Right kidney (tissue), 1 donor: ENCODE data around the gene CDH23.
A peak's percentile ranks its signal among the peaks of the same experiment; 100 is the strongest.

Experiments
- DNase-seq: peaks from one replicate; pipeline ENCODE4 v3.0.0-alpha.2; 2016

CDH23 gene

GRCh38 chr10:71693377-71693776 lies 296.7 kb downstream of the CDH23 start:
- DNase-seq, result no peak

GRCh38 chr10:71694039-71694501 lies 297.4 kb downstream of the CDH23 start:
- no peak for DNase-seq

- no peak for DNase-seq
Observed at GRCh38 chr10:71694567-71694968, 297.8 kb downstream of the CDH23 start.

- no peak for DNase-seq
Observed at GRCh38 chr10:71695502-71696476, 299.1 kb downstream of the CDH23 start.

GRCh38 chr10:71696628-71697326 lies 300.1 kb downstream of the CDH23 start:
- DNase-seq, result peak; percentile 39

DNA sequence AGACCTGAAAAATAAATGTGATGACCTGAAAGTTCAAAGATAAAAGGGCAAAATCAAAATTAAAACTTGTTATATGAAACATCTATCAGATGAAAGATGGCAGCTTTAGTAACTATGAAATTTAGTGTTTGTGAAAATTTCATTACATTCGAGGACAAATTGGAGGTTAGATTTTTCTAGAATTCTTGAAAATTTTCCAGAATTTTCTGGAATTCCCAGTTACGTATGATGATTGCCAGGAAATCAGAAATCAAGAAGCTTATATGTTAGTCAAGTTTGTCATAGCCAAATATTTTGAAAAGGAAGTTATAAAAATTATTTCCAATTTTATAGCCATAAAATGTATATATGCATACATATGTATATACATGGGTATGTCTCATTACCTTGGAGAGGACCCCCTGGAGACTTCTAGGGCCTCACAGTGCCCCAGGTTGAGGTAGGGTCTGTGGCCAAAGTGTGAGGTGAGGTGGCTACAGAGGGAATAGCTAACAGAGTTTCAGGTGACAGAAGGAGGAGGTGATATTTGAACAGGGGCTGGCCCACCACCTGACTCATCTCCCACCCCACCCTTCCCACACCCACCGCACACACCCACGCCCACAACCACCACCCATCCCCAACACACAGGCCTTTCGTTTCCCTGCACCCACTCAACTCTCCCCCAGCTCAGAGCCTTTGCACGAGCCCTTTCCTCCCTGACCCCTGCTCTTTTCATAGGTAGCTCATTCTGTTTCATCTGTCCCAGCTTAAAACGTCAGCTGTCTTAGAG lies 301.4 kb downstream of the CDH23 start:
- no peak for DNase-seq

DNA sequence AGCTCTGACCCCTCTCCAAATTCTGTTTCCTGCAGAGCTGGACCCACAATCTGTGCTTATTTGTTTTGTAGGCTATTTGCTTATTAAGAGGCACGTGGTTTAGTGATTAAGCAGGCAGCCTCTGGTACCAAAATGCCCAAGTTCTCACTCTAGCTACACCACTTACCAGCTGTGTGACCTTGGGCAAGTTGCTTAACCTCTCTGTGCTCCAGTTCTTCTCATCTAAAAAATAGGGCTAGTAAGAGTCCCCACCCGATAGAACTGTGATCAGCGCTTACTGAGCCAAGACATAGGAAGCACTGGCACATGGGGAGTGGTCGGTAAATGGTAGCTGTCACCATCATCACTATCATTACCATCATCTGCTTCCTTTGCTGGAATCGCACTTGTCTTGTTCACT lies 302.0 kb downstream of the CDH23 start:
- no peak for DNase-seq

DNA sequence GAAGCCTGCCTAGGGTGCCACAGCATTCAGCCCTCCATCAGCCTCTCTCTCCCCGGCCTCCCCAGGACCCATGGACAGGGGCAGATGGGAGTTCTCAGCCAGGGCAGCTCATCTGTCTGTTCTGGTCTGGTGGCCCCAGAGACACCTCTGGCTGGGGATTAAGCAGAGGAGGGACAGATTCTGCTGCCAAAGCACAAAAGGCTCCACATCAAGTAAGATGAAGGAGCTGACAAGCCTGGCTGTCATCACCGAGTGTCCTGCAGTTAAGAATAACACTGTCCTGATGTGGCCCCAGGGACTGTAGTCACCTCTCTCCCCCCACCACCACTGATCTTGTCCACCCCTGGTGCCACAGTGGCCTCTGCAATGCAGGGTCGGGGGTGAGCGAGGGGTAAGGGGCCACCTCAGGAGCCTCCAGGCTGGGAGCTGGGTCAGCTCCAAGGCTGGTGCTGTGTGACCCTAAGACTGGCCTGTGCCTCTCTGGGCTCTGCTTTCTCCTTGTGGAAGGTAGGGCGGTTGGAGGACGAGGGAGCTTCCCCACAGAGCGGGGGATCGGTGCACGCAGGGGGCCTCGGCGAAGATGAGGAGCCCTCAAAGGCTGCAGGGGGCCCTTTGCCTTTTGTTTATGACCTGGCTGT lies 304.1 kb downstream of the CDH23 start:
- no peak for DNase-seq

DNA sequence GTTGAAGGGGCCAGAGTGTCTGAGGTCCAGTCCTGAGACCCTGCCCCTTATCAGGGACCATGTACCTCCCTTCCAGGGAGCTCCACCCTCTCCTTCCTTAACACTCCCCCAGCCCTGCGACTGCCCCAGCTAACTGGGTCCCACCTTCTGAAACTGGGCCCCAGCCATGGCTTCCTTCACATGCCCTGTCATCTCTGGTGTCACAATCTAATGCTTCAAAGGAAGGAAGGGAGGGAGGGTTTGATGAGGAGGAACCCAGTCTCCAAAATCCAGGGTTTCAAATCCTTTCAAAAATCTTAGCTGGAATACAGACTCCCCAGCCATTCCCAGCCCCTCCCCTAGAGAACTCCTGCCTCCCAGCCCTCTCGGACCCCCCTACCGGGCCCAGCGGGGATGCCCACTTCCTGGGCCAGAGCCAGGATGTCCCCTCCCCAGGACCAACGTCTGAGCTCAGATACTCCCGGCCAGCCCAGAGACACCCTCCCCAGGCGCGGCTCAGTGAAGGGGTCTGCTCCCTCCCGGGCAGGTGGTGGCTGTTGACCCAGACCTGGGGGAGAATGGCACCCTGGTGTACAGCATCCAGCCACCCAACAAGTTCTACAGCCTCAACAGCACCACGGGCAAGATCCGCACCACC lies 304.9 kb downstream of the CDH23 start:
- no peak for DNase-seq

DNA sequence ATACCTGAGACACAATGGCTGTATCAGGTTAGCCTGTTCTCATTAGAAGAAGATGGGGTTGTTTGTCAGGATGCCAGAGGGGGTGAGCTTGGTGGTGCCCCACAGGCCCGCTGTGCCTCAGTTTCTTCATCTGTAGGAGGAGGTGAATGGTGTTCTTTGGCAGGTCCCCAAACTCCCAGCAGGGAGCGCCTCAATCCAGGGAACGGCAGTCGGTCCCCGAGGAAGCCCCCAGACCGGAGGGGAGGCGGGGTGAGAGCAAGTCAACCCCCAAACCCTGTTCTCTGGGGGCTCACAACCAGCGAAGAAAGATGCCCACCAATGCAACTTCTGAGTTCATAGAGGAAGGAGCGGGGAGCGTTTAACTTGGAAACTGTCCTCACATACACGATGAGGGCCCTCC lies 306.9 kb downstream of the CDH23 start:
- no peak for DNase-seq

GRCh38 chr10:71704816-71705215 lies 308.1 kb downstream of the CDH23 start:
- DNase-seq, result no peak

- DNase-seq, result no peak
Observed at GRCh38 chr10:71705582-71705981, 308.9 kb downstream of the CDH23 start.

- DNase-seq, result no peak
Observed at GRCh38 chr10:71706216-71707121, 309.7 kb downstream of the CDH23 start.

GRCh38 chr10:71707240-71707789 lies 310.6 kb downstream of the CDH23 start:
- no peak for DNase-seq

DNA sequence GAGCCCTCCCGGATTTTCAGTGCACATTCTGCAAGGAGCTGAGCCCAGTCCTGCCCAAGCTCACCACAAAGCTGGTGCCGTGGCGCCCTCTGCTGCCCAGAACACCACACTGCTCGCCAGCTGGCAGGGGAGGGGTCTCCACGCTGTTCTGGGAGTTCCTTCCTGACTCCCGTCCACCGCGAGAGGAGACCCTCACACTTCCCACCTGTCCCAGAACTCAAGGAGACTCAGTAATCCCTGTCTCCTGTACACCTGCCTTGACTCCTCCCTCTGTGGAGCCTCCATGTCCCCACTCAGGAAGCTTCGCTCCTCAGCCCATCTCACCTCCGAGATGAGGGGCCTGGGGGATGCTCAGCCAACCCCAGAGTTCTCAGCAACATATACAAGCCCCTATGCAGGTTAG lies 311.6 kb downstream of the CDH23 start:
- DNase-seq, result peak; percentile 70

DNA sequence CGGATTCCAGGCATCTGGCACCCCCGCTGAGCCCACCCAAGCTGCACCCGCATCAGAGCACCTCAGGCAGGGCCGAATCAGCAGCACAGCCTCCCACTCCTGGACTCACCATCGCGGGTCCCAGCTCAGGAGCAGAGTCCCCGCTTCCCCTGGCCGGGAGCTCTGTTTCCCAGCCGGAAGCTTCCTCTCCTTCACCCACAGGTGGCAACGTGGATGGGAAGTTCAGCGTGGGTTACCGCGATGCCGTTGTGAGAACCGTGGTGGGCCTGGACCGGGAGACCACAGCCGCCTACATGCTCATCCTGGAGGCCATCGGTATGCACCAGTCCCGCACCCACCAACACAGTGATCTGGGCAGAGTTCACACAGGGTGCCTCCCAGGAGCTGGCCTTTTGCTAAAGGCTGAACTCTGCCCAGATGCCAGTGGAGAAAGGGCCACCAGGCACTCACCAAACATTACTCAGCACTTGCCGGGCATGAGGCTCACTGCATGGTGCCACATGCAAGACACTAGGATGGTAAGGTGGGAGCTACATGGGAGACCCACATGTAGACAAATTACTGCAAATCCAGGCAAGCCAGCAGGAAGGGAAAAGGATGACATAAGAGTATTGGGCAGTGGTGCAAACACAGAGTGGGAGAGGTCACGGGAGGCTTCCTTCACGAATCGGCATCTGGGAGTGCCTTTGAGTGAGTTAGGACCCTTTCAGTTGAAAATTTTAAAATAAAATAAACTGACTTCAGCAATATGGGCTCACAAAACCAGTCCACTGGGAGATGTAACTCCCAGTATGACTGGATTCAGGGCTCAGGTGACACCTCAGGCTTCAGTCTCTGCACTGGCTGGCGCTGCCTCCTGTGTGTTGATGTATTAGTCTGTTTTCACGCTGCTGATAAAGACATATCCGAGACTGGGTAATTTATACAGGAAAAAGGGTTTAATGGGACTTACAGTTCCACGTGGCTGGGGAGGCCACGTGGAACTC lies 312.5 kb downstream of the CDH23 start:
- no peak for DNase-seq

- no peak for DNase-seq
Observed at GRCh38 chr10:71710519-71710918, 313.8 kb downstream of the CDH23 start.

- no peak for DNase-seq
Observed at GRCh38 chr10:71711052-71711623, 314.4 kb downstream of the CDH23 start.

DNA sequence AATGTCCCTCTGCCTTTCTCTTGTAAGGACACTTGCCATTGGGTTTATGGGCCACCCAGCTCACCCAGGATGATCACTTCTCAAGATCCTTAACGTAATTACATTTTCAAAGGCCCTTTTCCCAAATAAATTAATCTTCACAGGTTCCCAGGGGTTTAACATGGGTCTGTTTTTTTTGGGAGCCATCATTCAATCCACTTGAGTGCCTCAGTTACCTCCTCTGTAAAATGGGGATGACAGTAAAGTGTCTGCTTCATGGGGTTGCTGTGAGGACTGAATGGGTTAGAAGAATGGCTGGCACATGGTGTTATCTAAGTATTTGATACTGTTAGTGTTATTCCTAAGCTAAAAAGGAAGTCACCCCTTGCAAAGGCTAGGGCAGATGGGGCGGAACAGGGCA lies 315.4 kb downstream of the CDH23 start:
- no peak for DNase-seq
